ENCODE data around the gene PLXDC1.
"Not testable (repeated sequence)": the region's sequence is repeated elsewhere in the genome, so short reads cannot be mapped to it uniquely, and the experiment has no call there.

PLXDC1 gene

GRCh38 chr17:39178536-39178935 lies 27.1 kb upstream of the PLXDC1 start:
- DNase-seq = no peak

GRCh38 chr17:39177256-39177655 lies 25.8 kb upstream of the PLXDC1 start:
- DNase-seq = no peak

GRCh38 chr17:39175695-39176093 lies 24.3 kb upstream of the PLXDC1 start:
- DNase-seq = no peak

GRCh38 chr17:39174920-39175694 lies 23.7 kb upstream of the PLXDC1 start:
- peak; percentile 54 for DNase-seq

GRCh38 chr17:39173526-39174274 lies 22.3 kb upstream of the PLXDC1 start:
- DNase-seq = no peak

- DNase-seq = no peak
These were observed 21.6 kb upstream of the PLXDC1 start for GRCh38 chr17:39173080-39173479.

- DNase-seq = no peak
These were observed 20.5 kb upstream of the PLXDC1 start for GRCh38 chr17:39171933-39172332.

GRCh38 chr17:39170558-39170957 lies 19.1 kb upstream of the PLXDC1 start:
- DNase-seq = no peak

- DNase-seq = no peak
These were observed 18.7 kb upstream of the PLXDC1 start for GRCh38 chr17:39170109-39170508.

- DNase-seq = no peak
These were observed 18.1 kb upstream of the PLXDC1 start for GRCh38 chr17:39169518-39169917.

- DNase-seq = no peak
These were observed 17.7 kb upstream of the PLXDC1 start for GRCh38 chr17:39169101-39169500.

- DNase-seq = not testable (repeated sequence)
These were observed 17.1 kb upstream of the PLXDC1 start for GRCh38 chr17:39168503-39168902.

GRCh38 chr17:39167476-39167875 lies 16.0 kb upstream of the PLXDC1 start:
- DNase-seq = no peak

- no peak for DNase-seq
These were observed 15.2 kb upstream of the PLXDC1 start for GRCh38 chr17:39166437-39167335.

- DNase-seq = no peak
These were observed 14.5 kb upstream of the PLXDC1 start, which contains the start of gene ARL5C for GRCh38 chr17:39165841-39166349. Gene ARL5C (minus strand): TSS chr17:39166161. CDS start chr17:39165760, 401 bp downstream.

GRCh38 chr17:39165178-39165840 lies 13.9 kb upstream of the PLXDC1 start:
- no peak for DNase-seq

GRCh38 chr17:39164675-39165143 lies 13.3 kb upstream of the PLXDC1 start:
- DNase-seq = peak; percentile 27

GRCh38 chr17:39161962-39162361 lies 10.5 kb upstream of the PLXDC1 start:
- DNase-seq = no peak

GRCh38 chr17:39158623-39159022 lies 7.2 kb upstream of the PLXDC1 start:
- DNase-seq = no peak

- no peak for DNase-seq
These were observed 5.1 kb upstream of the PLXDC1 start for GRCh38 chr17:39156491-39156890.

GRCh38 chr17:39155654-39156053 lies 4.2 kb upstream of the PLXDC1 start:
- DNase-seq = no peak

GRCh38 chr17:39153599-39154051 lies 2.2 kb upstream of the PLXDC1 start:
- DNase-seq = peak; percentile 88

Data from NCI-H774 (cell line).